DMS114 treated with DMSO at 0.1 percent for 48 hours (cell line): ENCODE results near the gene KRTAP10-3.
"Not testable (repeated sequence)": the region's sequence is repeated elsewhere in the genome, so short reads cannot be mapped to it uniquely, and the experiment has no call there.

Experiments
- DNase-seq: peaks from one replicate; lab custom pipeline; 2025; ENCODE audit not compliant: unreplicated experiment; lab: John Stamatoyannopoulos, UW

The KRTAP10-3 gene

GRCh38 chr21:44571844-44572782 is 13.5 kb upstream of the KRTAP10-3 start:
- DNase-seq, result no peak

GRCh38 chr21:44571296-44571695 is 12.7 kb upstream of the KRTAP10-3 start:
- no peak for DNase-seq

GRCh38 chr21:44569861-44570517 is 11.4 kb upstream of the KRTAP10-3 start:
- DNase-seq, result no peak

GRCh38 chr21:44568667-44569556 is 10.3 kb upstream of the KRTAP10-3 start:
- no peak for DNase-seq

GRCh38 chr21:44568261-44568660 is 9.7 kb upstream of the KRTAP10-3 start:
- no peak for DNase-seq

GRCh38 chr21:44567481-44568171 is 9.0 kb upstream of the KRTAP10-3 start:
- no peak for DNase-seq

- no peak for DNase-seq
These were observed 7.8 kb upstream of the KRTAP10-3 start for GRCh38 chr21:44566403-44566802.

GRCh38 chr21:44564886-44565598 is 6.4 kb upstream of the KRTAP10-3 start:
- DNase-seq, result no peak

- no peak for DNase-seq
These were observed 5.5 kb upstream of the KRTAP10-3 start for GRCh38 chr21:44564099-44564498.

- not testable (repeated sequence) for DNase-seq
These were observed 293 bp downstream of the KRTAP10-3 start for GRCh38 chr21:44558329-44558675.

- DNase-seq, result no peak
These were observed 885 bp downstream of the KRTAP10-3 start for GRCh38 chr21:44557491-44558328.

- DNase-seq, result no peak
These were observed 1.7 kb downstream of the KRTAP10-3 start for GRCh38 chr21:44556879-44557278.

- no peak for DNase-seq
These were observed 3.3 kb downstream of the KRTAP10-3 start for GRCh38 chr21:44555200-44555875.

- DNase-seq, result no peak
These were observed 5.9 kb downstream of the KRTAP10-3 start for GRCh38 chr21:44552681-44553080.

- DNase-seq, result no peak
These were observed 6.5 kb downstream of the KRTAP10-3 start for GRCh38 chr21:44552136-44552535.

- no peak for DNase-seq
These were observed 7.1 kb downstream of the KRTAP10-3 start, which contains the start of gene KRTAP10-2 for GRCh38 chr21:44551340-44551961. TSS of gene KRTAP10-2 (minus strand) at chr21:44551505. CDS start at chr21:44551458, 47 bp downstream.

GRCh38 chr21:44550807-44551206 is 7.8 kb downstream of the KRTAP10-3 start:
- no peak for DNase-seq

- DNase-seq, result not testable (repeated sequence)
These were observed 8.3 kb downstream of the KRTAP10-3 start for GRCh38 chr21:44550285-44550684.
